ENCODE measurements around the gene GSTK1. TPM values are rescaled to one million over a fixed set of nuclear protein-coding genes. Genes with fewer than 3 reads are reported as not detected.

The GSTK1 gene
- total and polyA plus RNA-seq, 10 of the 15 experiments (the other 5 are each of a cell fraction or from before 2014, with no cell fraction given), result 76.2 to 166 (median 127) TPM

- no peak overlapping the region for H2AFZ ChIP-seq (ENCODE audit: control insufficient read depth, low read depth, low read length)
- no peaks in the 10 kb centered on the region for H4K20me1 ChIP-seq (ENCODE audit: control insufficient read depth, insufficient read depth)
- H3K9ac ChIP-seq (ENCODE audit: control insufficient read depth, insufficient read depth, low read length), result no peak overlapping the region
- peaks cover 19% of the 10 kb centered on the region for H3K4me1 ChIP-seq (ENCODE audit: control insufficient read depth, insufficient read depth, low read length)
- no peak overlapping the region for H3K4me3 ChIP-seq
- no peak overlapping the region for H3K4me2 ChIP-seq (ENCODE audit: control insufficient read depth, insufficient read depth)
- H3K36me3 ChIP-seq (ENCODE audit: control insufficient read depth in 2 of 2, insufficient read depth in 2 of 2, low read length in 1 of 2), result 0 out of 4 replicates have a peak, but pooled peaks cover 0 to 5% of the 10 kb centered on the region in 2 experiments
- FAIRE-seq (no peak), ATAC-seq (no peak), DNase-seq (ENCODE audit: low read depth, low spot score) (no peak)
- intact Hi-C loops (cut with micrococcal nuclease; ENCODE audit: unreplicated experiment) (loop anchor here (2.0 kb wide), 1 partner anchor 27 kb away; the partner anchor contains the start of gene CASP2), in situ Hi-C loops (cut with MboI) (no loop called here)
- CTCF ChIA-PET, result interaction anchor here (3.5 kb wide), 1 partner anchor 22 kb away, joined by 16 read pairs; no protein-coding TSS in a partner anchor
- H3K9me3 ChIP-seq (replicated peaks; ENCODE audit: control insufficient read depth, insufficient read depth, low read length), result no peaks in the 10 kb centered on the region
- WGBS (ENCODE audit: insufficient coverage, insufficient replicate concordance, low lambda C conversion rate, missing lambda C conversion rate), result 89% methylated on average over 1 of the region's 1 CpG
- BruUV-seq (replicated peaks), result no TSS peak
- RAD21 ChIA-PET (ENCODE audit: unreplicated experiment), result no interaction called here
- H3K27ac ChIP-seq (ENCODE audit: control insufficient read depth, insufficient read depth), result no peak overlapping the region
- H3K27me3 ChIP-seq (replicated peaks in 1 of 2; ENCODE audit: control insufficient read depth in 2 of 2, insufficient read depth in 2 of 2, low read length in 1 of 2), result no peaks in the 10 kb centered on the region
- SMC1A ChIA-PET (ENCODE audit: uncharacterized antibody, unreplicated experiment), result interaction anchor here (1.1 kb wide), 1 partner anchor 28 kb away, joined by 3 read pairs; no protein-coding TSS in a partner anchor
- POLR2A ChIA-PET, result no interaction called here
- TF ChIP-seq ATF3 (IDR thresholded peaks at IDR 0.05; ENCODE audit: borderline replicate concordance, extremely low read depth, low read depth, low read length) (no peak), SMAD5 (IDR thresholded peaks at IDR 0.05; ENCODE audit: low read depth) (no peak), USF1 (IDR thresholded peaks at IDR 0.05; ENCODE audit: borderline replicate concordance, extremely low read length, insufficient read depth, low read depth, low read length) (no peak), CEBPB (IDR thresholded peaks at IDR 0.05; ENCODE audit: borderline replicate concordance in 1 of 2, low read depth in 2 of 2, low read length in 2 of 2) (no peak), ESRRA (IDR thresholded peaks at IDR 0.05; ENCODE audit: low read length) (no peak), ZNF274 (IDR thresholded peaks at IDR 0.05; ENCODE audit: insufficient read depth, insufficient read length) (no peak), ZSCAN29 (IDR thresholded peaks at IDR 0.05) (no peak), MLLT1 (IDR thresholded peaks at IDR 0.05) (no peak)
- H3K79me2 ChIP-seq (ENCODE audit: control insufficient read depth, insufficient read depth, low read length), result peaks cover 15% of the 10 kb centered on the region
Measured at GRCh38 chr7:143261901-143262300, 1.3 kb upstream of the GSTK1 start.
